ENCODE results near the gene F13A1.

The F13A1 gene

GRCh38 chr6:6357032-6357431, 36.6 kb upstream of the F13A1 start (continued):
- TF ChIP-seq CSRNP3 (CRISPR knock-in tag; IDR thresholded peaks at IDR 0.05) = no peak
- no peak for TF ChIP-seq TOX (CRISPR knock-in tag; IDR thresholded peaks at IDR 0.05; ENCODE audit: borderline replicate concordance)
- TF ChIP-seq SNAI2 (CRISPR knock-in tag; IDR thresholded peaks at IDR 0.05) = no peak

DNA sequence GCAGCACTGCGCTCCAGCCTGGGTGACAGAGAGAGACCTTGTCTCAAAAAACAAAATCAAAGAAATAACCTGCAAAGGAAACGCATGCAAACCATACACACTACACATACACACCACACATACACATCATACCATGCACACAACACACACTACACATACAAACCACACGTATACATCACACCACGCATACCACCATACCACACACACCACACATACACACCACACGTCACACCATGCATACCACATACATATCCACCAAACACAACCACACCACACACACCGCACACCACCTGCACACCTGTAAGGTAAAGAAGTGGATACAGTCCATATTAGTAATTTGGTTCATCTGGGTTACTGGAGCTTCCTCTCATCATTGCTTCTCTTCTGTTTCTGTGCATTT, 32.3 kb upstream of the F13A1 start:
- no peak for TF ChIP-seq PPARA (CRISPR knock-in tag; IDR thresholded peaks at IDR 0.05; ENCODE audit: borderline replicate concordance)
- TF ChIP-seq ZNF8 (CRISPR knock-in tag; IDR thresholded peaks at IDR 0.05) = no peak
- no peak for TF ChIP-seq ZFP3 (CRISPR knock-in tag; IDR thresholded peaks at IDR 0.05)
- no peak for TF ChIP-seq ESRRG (CRISPR knock-in tag; IDR thresholded peaks at IDR 0.05)
- TF ChIP-seq ZNF70 (CRISPR knock-in tag; IDR thresholded peaks at IDR 0.05) = no peak
- TF ChIP-seq, protein P1, sequence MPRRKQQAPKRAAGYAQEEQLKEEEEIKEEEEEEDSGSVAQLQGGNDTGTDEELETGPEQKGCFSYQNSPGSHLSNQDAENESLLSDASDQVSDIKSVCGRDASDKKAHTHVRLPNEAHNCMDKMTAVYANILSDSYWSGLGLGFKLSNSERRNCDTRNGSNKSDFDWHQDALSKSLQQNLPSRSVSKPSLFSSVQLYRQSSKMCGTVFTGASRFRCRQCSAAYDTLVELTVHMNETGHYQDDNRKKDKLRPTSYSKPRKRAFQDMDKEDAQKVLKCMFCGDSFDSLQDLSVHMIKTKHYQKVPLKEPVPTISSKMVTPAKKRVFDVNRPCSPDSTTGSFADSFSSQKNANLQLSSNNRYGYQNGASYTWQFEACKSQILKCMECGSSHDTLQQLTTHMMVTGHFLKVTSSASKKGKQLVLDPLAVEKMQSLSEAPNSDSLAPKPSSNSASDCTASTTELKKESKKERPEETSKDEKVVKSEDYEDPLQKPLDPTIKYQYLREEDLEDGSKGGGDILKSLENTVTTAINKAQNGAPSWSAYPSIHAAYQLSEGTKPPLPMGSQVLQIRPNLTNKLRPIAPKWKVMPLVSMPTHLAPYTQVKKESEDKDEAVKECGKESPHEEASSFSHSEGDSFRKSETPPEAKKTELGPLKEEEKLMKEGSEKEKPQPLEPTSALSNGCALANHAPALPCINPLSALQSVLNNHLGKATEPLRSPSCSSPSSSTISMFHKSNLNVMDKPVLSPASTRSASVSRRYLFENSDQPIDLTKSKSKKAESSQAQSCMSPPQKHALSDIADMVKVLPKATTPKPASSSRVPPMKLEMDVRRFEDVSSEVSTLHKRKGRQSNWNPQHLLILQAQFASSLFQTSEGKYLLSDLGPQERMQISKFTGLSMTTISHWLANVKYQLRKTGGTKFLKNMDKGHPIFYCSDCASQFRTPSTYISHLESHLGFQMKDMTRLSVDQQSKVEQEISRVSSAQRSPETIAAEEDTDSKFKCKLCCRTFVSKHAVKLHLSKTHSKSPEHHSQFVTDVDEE (CRISPR knock-in tag; IDR thresholded peaks at IDR 0.05) = no peak
- TF ChIP-seq ZFP30 (CRISPR knock-in tag; IDR thresholded peaks at IDR 0.05) = no peak
- TF ChIP-seq POU6F1 (CRISPR knock-in tag; IDR thresholded peaks at IDR 0.05; ENCODE audit: borderline replicate concordance, low read depth) = no peak
- TF ChIP-seq, protein P2, sequence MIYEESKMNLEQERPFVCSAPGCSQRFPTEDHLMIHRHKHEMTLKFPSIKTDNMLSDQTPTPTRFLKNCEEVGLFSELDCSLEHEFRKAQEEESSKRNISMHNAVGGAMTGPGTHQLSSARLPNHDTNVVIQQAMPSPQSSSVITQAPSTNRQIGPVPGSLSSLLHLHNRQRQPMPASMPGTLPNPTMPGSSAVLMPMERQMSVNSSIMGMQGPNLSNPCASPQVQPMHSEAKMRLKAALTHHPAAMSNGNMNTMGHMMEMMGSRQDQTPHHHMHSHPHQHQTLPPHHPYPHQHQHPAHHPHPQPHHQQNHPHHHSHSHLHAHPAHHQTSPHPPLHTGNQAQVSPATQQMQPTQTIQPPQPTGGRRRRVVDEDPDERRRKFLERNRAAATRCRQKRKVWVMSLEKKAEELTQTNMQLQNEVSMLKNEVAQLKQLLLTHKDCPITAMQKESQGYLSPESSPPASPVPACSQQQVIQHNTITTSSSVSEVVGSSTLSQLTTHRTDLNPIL (CRISPR knock-in tag; IDR thresholded peaks at IDR 0.05; ENCODE audit: low read depth) = no peak
- no peak for ATAC-seq

DNA sequence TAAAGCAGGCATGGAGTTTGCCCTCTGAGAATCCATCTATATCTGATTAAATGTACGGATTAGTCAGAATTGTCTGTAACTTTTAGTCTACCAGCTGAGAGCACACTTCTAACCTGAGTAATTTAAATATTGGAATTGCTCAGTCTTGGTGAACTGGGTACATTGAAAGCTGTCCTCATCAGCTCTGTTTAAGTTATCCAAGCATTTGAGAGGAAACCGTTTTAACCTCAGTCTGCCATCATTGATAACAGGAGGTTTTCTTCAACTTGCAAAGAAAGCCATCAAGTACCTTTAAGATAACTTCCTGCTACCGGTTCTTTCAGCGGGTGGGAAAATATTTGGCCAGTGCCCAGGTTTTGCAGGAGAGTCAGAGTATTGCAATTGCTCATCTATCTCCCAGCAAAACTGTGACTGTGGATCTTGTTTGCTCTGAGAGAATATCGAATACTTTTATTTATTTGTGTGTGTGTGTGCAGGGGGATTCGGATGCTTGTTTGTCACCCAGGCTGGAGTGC, 31.1 kb upstream of the F13A1 start:
- TF ChIP-seq, protein P2 (CRISPR knock-in tag; IDR thresholded peaks at IDR 0.05; ENCODE audit: low read depth) = no peak
- TF ChIP-seq SNAI2 (CRISPR knock-in tag; IDR thresholded peaks at IDR 0.05) (no peak), TCF4 (CRISPR knock-in tag; IDR thresholded peaks at IDR 0.05; ENCODE audit: borderline replicate concordance) (no peak), CSRNP3 (CRISPR knock-in tag; IDR thresholded peaks at IDR 0.05) (no peak), ISL1 (CRISPR knock-in tag; IDR thresholded peaks at IDR 0.05) (no peak), TOX (CRISPR knock-in tag; IDR thresholded peaks at IDR 0.05; ENCODE audit: borderline replicate concordance) (no peak), BACH2 (CRISPR knock-in tag; IDR thresholded peaks at IDR 0.05; ENCODE audit: borderline replicate concordance) (no peak), POU6F1 (CRISPR knock-in tag; IDR thresholded peaks at IDR 0.05; ENCODE audit: borderline replicate concordance, low read depth) (no peak), ZC3H10 (CRISPR knock-in tag; IDR thresholded peaks at IDR 0.05) (no peak), OSR1 (CRISPR knock-in tag; IDR thresholded peaks at IDR 0.05) (no peak), PPARA (CRISPR knock-in tag; IDR thresholded peaks at IDR 0.05; ENCODE audit: borderline replicate concordance) (no peak), ZFP30 (CRISPR knock-in tag; IDR thresholded peaks at IDR 0.05) (no peak), ZNF565 (CRISPR knock-in tag; conservative IDR thresholded peaks at IDR 0.05; ENCODE audit: low read depth) (no peak)

More for the DNA sequence above, 31.1 kb upstream of the F13A1 start:
- no peak for ATAC-seq

Measured in SK-N-SH treated with all-trans-retinoic acid at 6 μM for 48 hours (cell line).